ENCODE measurements around the gene ZFAND2B.
"Not testable (repeated sequence)": the region's sequence is repeated elsewhere in the genome, so short reads cannot be mapped to it uniquely, and the experiment has no call there.

The ZFAND2B gene

GRCh38 chr2:219175928-219176817 lies 30.4 kb upstream of the ZFAND2B start:
- peak in 1 of 2 experiments; percentile 43 for DNase-seq

DNA sequence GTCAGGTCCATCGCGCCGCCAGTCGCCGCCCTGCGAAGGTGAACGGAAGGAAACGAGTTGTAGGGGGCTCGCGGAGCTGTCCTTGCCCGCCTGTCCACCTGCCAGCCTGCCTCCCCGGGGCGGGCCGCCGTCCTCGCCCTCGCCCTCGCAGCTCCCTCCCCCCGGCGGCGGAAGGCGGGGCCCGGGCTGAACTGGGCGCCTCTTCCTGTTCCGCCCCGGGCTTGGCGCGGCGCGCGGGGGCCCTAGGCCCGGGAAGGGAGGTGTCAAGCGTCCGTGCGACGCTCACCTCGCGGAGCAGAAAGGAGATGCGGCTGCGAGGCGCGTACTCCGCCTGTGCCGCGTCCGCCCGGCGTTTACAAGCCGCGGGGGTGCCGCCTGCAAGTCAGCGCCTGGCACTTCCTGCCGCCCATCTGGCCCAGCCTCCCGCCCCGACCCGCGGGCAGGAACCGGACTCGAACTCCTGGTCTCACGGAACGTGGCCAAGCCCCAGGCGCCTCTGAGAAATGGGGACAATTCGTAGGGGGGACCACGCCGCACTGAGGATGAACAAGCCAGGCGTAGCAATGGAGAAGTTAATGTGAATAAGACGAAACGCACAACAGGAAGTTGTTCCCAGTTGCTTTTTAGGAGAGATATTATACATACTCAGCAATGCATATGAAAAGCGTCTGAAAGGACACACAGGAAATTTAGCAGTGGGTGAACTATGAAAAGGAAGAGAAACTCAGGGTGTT lies 29.6 kb upstream of the ZFAND2B start, which contains the start of gene CNPPD1:
TSS of gene CNPPD1 (minus strand) at position 108 of the 734 bp plus-strand sequence. CDS start at position 11, 97 bp downstream.
- DNase-seq: peak; percentile 52 to 85

DNA sequence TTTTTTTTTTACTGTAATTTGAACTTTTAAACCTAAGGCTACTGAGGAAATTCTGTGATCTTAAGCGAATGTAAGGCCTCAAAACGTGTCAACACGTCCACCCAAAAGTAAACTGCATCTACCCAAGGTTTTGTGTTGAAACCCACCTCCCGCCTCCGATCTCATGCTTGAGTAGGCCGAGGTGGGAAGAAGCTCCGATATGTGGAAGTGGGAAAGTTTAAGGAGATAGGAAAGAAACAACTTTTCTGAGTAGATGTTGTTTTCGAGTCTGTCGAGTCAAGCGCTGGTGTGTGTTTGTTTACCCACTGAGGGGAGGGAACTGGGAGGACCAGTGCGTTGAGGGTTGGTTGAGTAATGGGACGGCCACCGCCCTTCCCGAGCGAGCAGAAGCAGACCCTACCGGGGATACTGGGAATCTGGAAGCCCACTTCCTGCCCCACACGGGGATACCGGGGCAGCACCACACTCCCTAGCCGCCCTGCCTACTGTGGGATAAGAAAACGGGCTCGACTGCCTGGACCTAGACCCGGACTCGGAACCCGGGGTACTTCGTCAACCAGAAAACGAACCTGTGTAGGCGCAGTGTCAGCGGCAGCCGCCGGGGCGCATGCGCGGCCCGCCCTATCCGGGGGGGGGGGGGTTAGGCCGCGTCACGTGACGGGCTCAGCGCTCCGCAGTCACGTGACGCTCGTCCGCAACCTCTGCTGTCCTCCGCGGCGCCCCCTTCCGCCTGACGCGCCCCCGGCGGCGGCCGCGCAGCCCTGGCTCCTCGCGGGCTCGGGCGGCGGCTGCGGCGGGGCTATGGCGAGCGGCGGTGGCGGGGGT lies 28.8 kb upstream of the ZFAND2B start, which contains the start of gene RETREG2:
TSS of gene RETREG2 (plus strand) at position 724 of the 825 bp plus-strand sequence. CDS start at position 802, 78 bp downstream.
- peak; percentile 87 to 88 for DNase-seq

DNA sequence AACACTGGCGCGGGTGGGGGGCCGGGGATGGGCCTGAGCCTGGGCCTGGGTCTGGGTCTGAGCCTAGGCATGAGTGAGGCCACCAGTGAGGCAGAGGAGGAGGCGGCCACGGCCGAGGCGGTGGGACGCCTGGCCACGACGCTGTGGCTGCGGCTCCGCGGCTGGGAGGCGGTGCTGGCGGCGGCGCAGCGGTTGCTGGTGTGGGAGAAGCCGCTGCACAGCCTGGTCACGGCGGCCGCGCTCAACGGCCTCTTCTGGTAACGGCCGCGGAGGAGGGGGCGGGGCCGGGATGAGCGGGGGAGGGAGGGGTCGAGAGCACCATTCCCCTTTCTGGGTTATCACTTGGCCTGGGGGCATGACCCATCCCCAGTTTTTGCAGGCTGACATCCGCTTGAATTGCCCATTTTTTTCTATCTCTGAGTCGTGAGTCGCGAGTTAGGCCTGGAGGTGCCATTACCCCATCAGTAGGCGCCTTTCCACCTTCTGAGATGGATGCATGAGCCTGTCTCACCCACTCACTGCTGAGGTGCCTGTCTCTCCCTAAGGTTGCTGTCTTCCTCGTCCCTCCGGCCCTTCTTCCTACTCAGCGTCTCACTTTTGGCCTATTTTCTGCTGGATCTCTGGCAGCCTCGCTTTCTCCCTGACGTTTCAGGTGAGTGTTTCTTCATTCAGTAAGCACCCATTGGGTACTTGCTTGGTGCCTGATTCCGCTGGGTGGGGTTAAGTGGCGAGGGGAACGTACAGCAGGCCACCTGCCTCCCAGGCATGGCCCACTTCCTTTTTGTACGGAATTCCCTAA lies 28.0 kb upstream of the ZFAND2B start:
- DNase-seq: no peak

DNA sequence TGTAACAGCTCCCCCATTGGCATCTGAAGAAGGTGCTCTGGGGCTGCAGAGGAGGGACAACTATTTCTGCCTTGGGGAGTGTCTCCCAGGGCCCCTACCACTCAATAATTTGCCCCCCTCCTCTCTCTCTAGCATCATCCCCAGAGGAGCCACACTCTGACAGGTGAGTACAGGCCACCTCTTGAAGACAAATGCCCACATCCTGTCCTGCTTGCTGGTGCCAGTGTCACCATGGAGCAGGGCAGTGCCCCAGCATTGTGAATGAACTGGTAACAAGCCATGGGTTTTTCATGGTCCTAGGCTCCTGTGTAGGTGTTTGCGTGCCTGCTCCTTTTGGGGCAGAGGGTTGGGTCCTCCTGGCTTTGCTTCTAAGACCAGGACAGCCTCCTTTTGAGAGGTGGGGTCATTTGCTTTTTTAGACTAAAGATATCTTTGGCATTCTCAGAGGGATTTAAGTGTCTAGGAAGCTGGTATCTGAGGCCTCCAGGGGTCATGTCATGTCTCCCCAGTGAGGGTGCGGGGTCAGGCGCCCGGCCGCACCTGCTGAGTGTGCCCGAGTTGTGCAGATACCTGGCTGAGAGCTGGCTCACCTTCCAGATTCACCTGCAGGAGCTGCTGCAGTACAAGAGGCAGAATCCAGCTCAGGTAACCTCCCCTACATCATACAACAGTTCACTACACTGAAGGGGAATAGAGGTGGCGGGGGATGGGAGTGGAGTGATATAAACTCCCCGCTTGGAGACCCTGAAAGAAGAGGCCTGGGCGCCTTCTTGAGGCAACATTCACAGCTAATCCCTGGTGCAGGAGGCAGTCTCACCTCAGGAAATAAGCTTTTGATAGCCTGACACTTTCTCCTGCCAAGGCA lies 26.7 kb upstream of the ZFAND2B start:
- DNase-seq: no peak

- no peak for DNase-seq
Measured at GRCh38 chr2:219180961-219181360, 25.6 kb upstream of the ZFAND2B start.

DNA sequence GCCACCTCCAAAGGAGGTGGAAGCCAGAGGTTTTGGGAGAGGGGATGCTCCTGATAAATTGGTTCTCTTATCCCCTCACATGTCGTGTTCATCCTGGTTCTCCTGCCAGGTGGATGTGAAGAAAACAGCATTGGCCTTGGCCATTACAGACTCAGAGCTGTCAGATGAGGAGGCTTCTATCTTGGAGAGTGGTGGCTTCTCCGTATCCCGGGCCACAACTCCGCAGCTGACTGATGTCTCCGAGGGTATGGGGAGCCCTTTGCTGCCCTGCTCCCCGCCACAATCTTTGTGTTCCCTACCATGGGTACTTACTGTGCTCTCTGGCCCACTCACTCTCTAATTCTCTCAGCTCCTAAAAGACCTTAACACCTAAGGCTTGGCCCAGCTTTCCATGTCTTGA lies 25.1 kb upstream of the ZFAND2B start:
- DNase-seq: no peak

- no peak for DNase-seq
Measured at GRCh38 chr2:219182331-219183150, 24.0 kb upstream of the ZFAND2B start.

DNA sequence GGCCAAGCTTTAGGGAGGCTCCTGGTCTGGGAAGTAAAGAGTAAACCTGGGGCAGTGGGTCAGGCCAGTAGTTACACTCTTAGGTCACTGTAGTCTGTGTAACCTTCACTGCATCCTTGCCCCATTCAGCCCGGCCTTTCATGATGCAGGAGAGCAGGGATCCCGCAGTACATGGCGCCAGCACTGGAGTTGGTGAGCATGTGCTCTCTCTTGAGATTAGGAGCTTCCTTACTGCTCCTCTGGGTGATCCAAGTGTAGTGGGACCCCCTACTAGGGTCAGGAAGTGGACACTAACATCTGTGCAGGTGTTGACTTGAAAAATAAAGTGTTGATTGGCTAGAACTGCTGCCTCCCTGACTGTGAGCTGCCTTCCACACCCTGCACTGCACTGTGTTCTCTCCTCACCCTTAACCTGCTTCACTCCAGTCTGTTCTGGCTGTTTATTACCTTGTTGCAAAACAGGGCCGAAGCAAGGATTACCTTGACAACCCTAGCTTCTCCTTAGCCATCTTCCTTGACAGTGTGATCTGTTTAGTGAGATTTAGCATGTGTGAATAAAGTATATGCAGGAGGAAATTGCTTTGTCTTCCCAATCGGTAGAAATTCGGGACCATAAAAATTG lies 23.3 kb upstream of the ZFAND2B start:
- DNase-seq: no peak

DNA sequence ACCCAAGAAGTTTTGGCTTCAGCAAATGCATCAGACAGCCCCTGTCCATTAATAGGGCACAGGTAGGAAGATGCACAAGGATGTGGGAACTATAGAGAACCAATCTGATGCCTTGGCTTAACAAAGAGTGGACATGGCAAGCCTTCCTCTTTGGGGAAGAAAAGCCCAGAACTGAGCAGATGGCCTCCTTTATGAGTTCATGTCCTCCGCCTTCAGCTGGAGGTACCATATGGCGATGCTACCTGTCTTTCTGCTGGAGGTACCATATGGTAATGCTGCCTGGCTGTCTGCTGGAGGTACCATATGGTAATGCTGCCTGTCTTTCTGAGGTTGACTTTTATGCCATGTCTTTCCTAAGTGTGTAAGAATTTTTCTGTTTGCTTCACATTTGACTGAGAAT lies 22.5 kb upstream of the ZFAND2B start:
- no peak for DNase-seq

DNA sequence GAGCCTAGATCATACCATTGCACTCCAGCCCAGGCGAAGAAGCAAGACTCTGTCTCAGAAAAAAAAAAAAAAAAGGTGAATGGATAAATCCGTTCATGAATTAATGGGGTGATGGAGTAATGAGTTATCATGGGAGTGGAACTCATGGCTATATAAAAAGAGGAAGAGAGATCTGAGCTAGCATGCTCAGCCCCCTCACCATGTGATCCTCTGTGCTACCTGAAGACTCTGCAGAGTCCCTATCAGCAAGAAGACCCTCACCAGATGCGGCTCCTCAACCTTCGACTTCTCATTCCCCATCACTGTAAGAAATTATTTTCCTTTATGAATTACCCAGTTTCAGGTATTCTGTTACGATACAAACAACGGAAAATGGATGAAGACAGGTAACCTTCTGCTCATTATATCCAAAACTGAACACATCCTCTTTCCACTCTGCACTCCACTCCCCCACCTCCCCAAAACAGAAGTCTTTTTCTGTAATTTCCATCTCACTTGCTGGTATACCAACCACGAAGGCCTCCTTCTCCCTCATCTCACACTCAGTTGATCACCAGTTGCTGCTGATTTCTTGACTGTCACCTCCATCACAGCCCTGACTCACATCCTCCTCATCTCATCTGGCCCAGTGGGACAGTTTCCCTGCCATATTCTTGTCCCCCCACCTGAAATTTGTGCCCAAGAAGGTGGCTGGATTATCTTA lies 19.7 kb upstream of the ZFAND2B start:
- no peak for DNase-seq

GRCh38 chr2:219197388-219197787 lies 9.2 kb upstream of the ZFAND2B start:
- DNase-seq: no peak

DNA sequence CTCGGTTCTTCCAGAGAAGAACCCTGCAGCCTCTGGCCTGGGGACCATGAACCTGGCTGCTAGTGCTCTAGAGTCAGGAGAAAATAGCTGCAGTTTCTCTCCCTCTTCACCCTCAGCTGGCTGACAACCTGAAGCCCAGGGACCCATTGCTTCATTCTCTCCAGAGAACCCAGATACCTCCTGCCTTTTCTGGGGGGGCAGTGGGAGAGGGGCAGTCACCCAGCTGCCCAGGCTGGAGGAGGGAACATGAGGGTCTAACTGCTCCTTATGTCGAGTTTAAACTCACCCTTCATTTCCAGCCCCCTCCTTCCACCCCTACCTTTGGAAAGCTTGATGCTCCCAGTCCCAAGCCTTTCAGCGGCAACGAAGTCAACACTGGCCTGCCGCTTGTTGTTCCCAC lies 7.6 kb upstream of the ZFAND2B start:
- DNase-seq: no peak

DNA sequence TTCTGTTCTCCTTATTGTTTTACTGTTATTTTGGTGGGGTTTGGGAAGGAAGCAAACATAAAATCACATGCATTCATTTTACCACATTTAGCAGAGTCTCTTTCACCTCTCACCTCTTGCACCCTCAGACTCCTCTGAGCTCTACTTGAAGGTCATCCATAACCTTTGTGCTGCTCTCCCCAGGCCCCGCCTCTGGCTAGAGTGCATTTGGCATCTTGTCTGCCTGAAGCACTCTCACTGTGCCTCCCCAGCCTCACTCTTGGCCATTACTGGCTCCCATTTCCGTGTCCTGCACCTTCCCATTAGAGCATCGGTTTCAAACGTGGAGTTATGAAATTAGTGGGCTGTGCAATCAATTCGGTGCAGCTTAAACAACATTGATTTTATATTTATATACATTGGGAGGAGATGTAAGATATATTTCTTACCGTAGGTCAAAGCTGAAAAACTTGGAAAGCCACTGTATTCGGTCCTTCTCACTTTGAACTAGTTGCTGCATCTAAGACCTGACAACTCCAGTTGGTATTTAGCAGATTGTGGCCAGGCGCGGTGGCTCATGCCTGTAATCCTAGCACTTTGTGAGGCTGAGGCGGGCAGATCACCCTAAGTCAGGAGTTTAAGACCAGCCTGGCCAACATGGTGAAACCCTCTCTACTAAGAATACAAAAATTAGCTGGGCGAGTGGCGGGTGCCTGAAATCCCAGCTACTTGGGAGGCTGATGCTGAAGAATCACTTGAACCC lies 6.9 kb upstream of the ZFAND2B start:
- DNase-seq: no peak

- DNase-seq: not testable (repeated sequence)
Measured at GRCh38 chr2:219200502-219201326, 5.9 kb upstream of the ZFAND2B start.

DNA sequence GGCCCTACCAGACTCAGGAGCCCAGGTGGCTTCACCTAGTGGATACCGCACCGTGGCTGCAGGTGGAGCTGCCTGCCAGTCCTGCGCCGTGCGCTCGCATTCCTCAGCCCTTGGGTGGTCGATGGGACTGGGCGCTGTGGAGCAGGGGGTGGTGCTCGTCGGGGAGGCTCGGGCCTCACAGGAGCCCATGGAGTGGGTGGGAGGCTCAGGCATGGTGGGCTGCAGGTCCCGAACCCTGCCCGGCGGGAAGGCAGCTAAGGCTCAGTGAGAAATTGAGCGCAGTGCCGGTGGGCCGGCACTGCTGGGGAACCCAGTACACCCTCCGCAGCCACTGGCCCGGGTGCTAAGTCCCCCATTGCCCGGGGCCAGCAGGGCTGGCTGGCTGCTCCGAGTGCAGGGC lies 5.3 kb upstream of the ZFAND2B start:
- not testable (repeated sequence) for DNase-seq

Data from NCI-H446 (cell line).